Measurements from ENCODE around the gene PRADC1.

DNA sequence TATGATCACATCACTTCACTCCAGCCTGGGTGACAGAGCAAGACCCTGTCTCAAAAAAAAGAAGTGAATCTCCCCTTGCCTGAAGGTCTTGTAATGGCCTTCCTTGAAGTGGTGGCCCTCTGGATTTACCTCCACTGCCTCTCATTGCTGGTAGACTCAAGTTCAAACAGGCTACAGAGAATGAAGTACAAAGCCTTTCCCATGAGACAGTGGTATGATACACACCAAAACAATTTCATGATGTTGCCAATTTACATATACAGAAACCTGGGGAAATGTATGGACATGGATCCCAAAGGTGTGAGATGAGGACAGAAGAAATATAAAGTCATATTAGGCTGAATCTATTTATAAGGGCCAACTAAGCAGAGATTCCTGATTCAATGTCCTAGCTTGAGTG is 35.5 kb downstream of the PRADC1 start:
- TF ChIP-seq, protein P1, sequence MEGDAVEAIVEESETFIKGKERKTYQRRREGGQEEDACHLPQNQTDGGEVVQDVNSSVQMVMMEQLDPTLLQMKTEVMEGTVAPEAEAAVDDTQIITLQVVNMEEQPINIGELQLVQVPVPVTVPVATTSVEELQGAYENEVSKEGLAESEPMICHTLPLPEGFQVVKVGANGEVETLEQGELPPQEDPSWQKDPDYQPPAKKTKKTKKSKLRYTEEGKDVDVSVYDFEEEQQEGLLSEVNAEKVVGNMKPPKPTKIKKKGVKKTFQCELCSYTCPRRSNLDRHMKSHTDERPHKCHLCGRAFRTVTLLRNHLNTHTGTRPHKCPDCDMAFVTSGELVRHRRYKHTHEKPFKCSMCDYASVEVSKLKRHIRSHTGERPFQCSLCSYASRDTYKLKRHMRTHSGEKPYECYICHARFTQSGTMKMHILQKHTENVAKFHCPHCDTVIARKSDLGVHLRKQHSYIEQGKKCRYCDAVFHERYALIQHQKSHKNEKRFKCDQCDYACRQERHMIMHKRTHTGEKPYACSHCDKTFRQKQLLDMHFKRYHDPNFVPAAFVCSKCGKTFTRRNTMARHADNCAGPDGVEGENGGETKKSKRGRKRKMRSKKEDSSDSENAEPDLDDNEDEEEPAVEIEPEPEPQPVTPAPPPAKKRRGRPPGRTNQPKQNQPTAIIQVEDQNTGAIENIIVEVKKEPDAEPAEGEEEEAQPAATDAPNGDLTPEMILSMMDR (IDR thresholded peaks at IDR 0.05 in 2 of 3, conservative IDR thresholded peaks at IDR 0.05 in 1 of 3; ENCODE audit: insufficient read depth in 2 of 3, low read depth in 1 of 3, low read length in 3 of 3): no peak
- TF ChIP-seq, protein P2, sequence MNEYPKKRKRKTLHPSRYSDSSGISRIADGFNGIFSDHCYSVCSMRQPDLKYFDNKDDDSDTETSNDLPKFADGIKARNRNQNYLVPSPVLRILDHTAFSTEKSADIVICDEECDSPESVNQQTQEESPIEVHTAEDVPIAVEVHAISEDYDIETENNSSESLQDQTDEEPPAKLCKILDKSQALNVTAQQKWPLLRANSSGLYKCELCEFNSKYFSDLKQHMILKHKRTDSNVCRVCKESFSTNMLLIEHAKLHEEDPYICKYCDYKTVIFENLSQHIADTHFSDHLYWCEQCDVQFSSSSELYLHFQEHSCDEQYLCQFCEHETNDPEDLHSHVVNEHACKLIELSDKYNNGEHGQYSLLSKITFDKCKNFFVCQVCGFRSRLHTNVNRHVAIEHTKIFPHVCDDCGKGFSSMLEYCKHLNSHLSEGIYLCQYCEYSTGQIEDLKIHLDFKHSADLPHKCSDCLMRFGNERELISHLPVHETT (CRISPR knock-in tag; conservative IDR thresholded peaks at IDR 0.05 in 1 of 2, IDR thresholded peaks at IDR 0.05 in 1 of 2): no peak
- no peak for TF ChIP-seq PHF20 (IDR thresholded peaks at IDR 0.05; ENCODE audit: partially characterized antibody)
- TF ChIP-seq SIX5 (IDR thresholded peaks at IDR 0.05; ENCODE audit: borderline replicate concordance in 1 of 2, insufficient read depth in 1 of 2, low read depth in 1 of 2, low read length in 2 of 2): no peak
- TF ChIP-seq POLR2AphosphoS5 (IDR thresholded peaks at IDR 0.05; ENCODE audit: control insufficient read depth, insufficient read depth, low read depth, low read length): no peak
- TF ChIP-seq RAD21 (CRISPR knock-in tag; conservative IDR thresholded peaks at IDR 0.05 in 1 of 2, IDR thresholded peaks at IDR 0.05 in 1 of 2): no peak
- no peak for TF ChIP-seq POLR2A (conservative IDR thresholded peaks at IDR 0.05)
- TF ChIP-seq ESRRA (IDR thresholded peaks at IDR 0.05; ENCODE audit: borderline replicate concordance, low read depth): no peak
- no peak for TF ChIP-seq ZNF324 (CRISPR knock-in tag; IDR thresholded peaks at IDR 0.05)
- TF ChIP-seq CBFB (CRISPR knock-in tag; IDR thresholded peaks at IDR 0.05): no peak
- no peak for TF ChIP-seq HMG20B (CRISPR knock-in tag; IDR thresholded peaks at IDR 0.05)
- no peak for TF ChIP-seq NR2C1 (IDR thresholded peaks at IDR 0.05)
- TF ChIP-seq NR2C1 (tag; IDR thresholded peaks at IDR 0.05): no peak
- no peak for TF ChIP-seq ZBTB17 (CRISPR knock-in tag; IDR thresholded peaks at IDR 0.05)
- TF ChIP-seq TBP (optimal IDR thresholded peaks at IDR 0.05; ENCODE audit: low read depth, low read length): no peak

Data from K562 (cell line).